PC-3 (cell line): Measurements from ENCODE around the gene ANKRD52. TPM values are rescaled to one million over a fixed set of nuclear protein-coding genes. Genes with fewer than 3 reads are reported as not detected.

Source experiments
- ATAC-seq: fragments of 200-7000 bp; cut with Tn5 transposase; 2 replicates; pipeline ENCODE4 v1.9.1; 2020; ENCODE audit warnings: mild to moderate bottlenecking, moderate library complexity
- BruUV-seq: library from RNA; stranded (reverse); fragments of 400-500 nt; replicated peaks from 2 replicates; lab custom pipeline; 2021; lab: Mats Ljungman, UMichigan
- CTCF ChIA-PET: fragments of 300-600 bp; sonication (Branson Sonifier 250); formaldehyde crosslinking; loops from one replicate; lab custom pipeline; 2022; ENCODE audit warnings: antibody characterized with exemption; lab: Charles Lee
- POLR2A ChIA-PET: fragments of 300-600 bp; sonication (Branson Sonifier 250); formaldehyde crosslinking; loops from one replicate; lab custom pipeline; 2022; ENCODE audit warnings: antibody characterized with exemption; ENCODE audit not compliant: unreplicated experiment; lab: Charles Lee
- DNase-seq: peaks from one replicate; pipeline ENCODE4 v3.0.0-alpha.2; 2015
- H2AFZ ChIP-seq: fragments of 300-600 bp; sonication (generic); 2 replicates; pipeline ENCODE4 v1.6.0; 2016; ENCODE audit warnings: antibody characterized with exemption, low read length
- H3F3A ChIP-seq: fragments of 300-600 bp; sonication (generic); one replicate; pipeline ENCODE4 v1.6.0; 2017; ENCODE audit warnings: antibody characterized with exemption, low read length, control low read depth, mild to moderate bottlenecking; ENCODE audit not compliant: unreplicated experiment
- H3K27ac ChIP-seq: fragments of 300-600 bp; sonication (generic); 2 replicates; pipeline ENCODE4 v1.5.1; 2016; ENCODE audit warnings: mild to moderate bottlenecking, low read length
- H3K27me3 ChIP-seq: fragments of 300-600 bp; sonication (generic); 2 replicates; pipeline ENCODE4 v1.6.1; 2016; ENCODE audit warnings: low read length, mixed read lengths
- H3K36me3 ChIP-seq: fragments of 300-600 bp; sonication (generic); 2 replicates; pipeline ENCODE4 v1.6.1; 2016; ENCODE audit warnings: low read depth, mixed run types, low read length, mixed read lengths
- H3K4me1 ChIP-seq: fragments of 300-600 bp; sonication (generic); 2 replicates; pipeline ENCODE4 v1.5.1; 2016; ENCODE audit warnings: low read length; ENCODE audit not compliant: insufficient read depth
- H3K4me2 ChIP-seq: fragments of 300-600 bp; sonication (generic); 2 replicates; pipeline ENCODE4 v1.6.0; 2016; ENCODE audit warnings: low read length
- H3K4me3 ChIP-seq: fragments of 300-600 bp; sonication (generic); 2 replicates; pipeline ENCODE4 v1.5.1; 2016; ENCODE audit warnings: mild to moderate bottlenecking, low read length, mixed read lengths
- H3K79me2 ChIP-seq: fragments of 300-600 bp; sonication (generic); 2 replicates; pipeline ENCODE4 v1.6.1; 2017; ENCODE audit warnings: low read length, mixed read lengths
- H3K9ac ChIP-seq: fragments of 300-600 bp; sonication (generic); 2 replicates; pipeline ENCODE4 v1.6.0; 2016; ENCODE audit warnings: mild to moderate bottlenecking, low read length
- H3K9me2 ChIP-seq: fragments of 300-600 bp; sonication (generic); replicated peaks from 2 replicates; pipeline ENCODE4 v1.6.1; 2016; ENCODE audit warnings: mixed run types, low read length, mixed read lengths
- H3K9me3 ChIP-seq: fragments of 300-600 bp; sonication (generic); 2 replicates; pipeline ENCODE4 v1.6.1; 2016; ENCODE audit warnings: low read length, mixed read lengths
- H4K20me1 ChIP-seq: fragments of 300-600 bp; sonication (generic); 2 replicates; pipeline ENCODE4 v1.6.1; 2016; ENCODE audit warnings: low read length, mixed read lengths
- EZH2 ChIP-seq: fragments of 300-600 bp; sonication (generic); IDR thresholded peaks from one replicate; pipeline ENCODE4 v1.6.1; 2017; ENCODE audit warnings: antibody characterized with exemption, mild to moderate bottlenecking, low read length; ENCODE audit not compliant: unreplicated experiment
- EZH2phosphoT487 ChIP-seq: fragments of 300-600 bp; sonication (generic); IDR thresholded peaks from 2 replicates; pipeline ENCODE4 v1.6.1; 2018; ENCODE audit warnings: mild to moderate bottlenecking, antibody characterized with exemption, low read length, borderline replicate concordance
- intact Hi-C: fragments of 100-400 bp; cut with micrococcal nuclease; formaldehyde crosslinking; loops from 2 replicates; pipeline ENCODE4 v1.9.0; 2023
- total RNA-seq: library from RNA; depleted of rRNA; stranded (reverse); fragments of >200 nt; gene quantifications from 2 replicates; pipeline ENCODE4 v1.2.3, GENCODE V29; 2014
- TF ChIP-seq, protein P1 (sequence below): fragments of 300-600 bp; sonication (generic); conservative IDR thresholded peaks from 2 replicates; pipeline ENCODE4 v1.5.1; 2017; ENCODE audit warnings: antibody characterized with exemption, low read depth, mild to moderate bottlenecking, low read length

ANKRD52 gene
- total RNA-seq, 1 experiment from 2014 or later = 19.1 TPM

GRCh38 chr12:56221757-56222530 lies 36.2 kb downstream of the ANKRD52 start, which contains the start of gene RNF41:
RNF41 (minus strand) TSS chr12:56221922; CDS start chr12:56214047, 7,875 bp downstream.
- ChIA-PET CTCF (interaction anchor here (0.5 to 1.6 kb wide), 8 partner anchors 15 to 1897 kb away, joined by 3 to 9 read pairs (median 5); partner anchors contain the start of genes COPZ1 and SMARCC2), POLR2A (interaction anchor here (0.5 to 1.3 kb wide), 4 partner anchors 94 to 227 kb away, joined by 3 to 17 read pairs (median 7); partner anchors contain the start of genes ESYT1, PA2G4 and TIMELESS)
- no peaks in the 10 kb centered on the region for H3K9me3 ChIP-seq
- H3K9ac ChIP-seq = peak within 1 kb of the TSS; percentile 82
- no peaks in the 10 kb centered on the region for H3F3A ChIP-seq
- peak within 1 kb of the TSS; percentile 90 for H3K4me3 ChIP-seq
- intact Hi-C loops = loop anchor here (5.0 kb wide), 1 partner anchor 45 kb away; the partner anchor contains the start of gene COQ10A
- peak within 1 kb of the TSS; percentile 81 for H3K27ac ChIP-seq
- H3K79me2 ChIP-seq = peaks cover 35% of the 10 kb centered on the region
- DNase-seq = peak; percentile 96
- no peaks in the 10 kb centered on the region for H3K9me2 ChIP-seq
- H3K36me3 ChIP-seq = no peaks in the 10 kb centered on the region
- H3K4me1 ChIP-seq = peaks cover 22% of the 10 kb centered on the region
- TSS peak; percentile 41 for BruUV-seq
- peak within 1 kb of the TSS; percentile 94 for H3K4me2 ChIP-seq
- peak within 1 kb of the TSS; percentile 89 for H2AFZ ChIP-seq
- peak; percentile 71 for ATAC-seq
- H4K20me1 ChIP-seq = no peaks in the 10 kb centered on the region
- H3K27me3 ChIP-seq = no peaks in the 10 kb centered on the region
- TF ChIP-seq EZH2 = no peak
- no peak for TF ChIP-seq EZH2phosphoT487
- TF ChIP-seq, protein P1, sequence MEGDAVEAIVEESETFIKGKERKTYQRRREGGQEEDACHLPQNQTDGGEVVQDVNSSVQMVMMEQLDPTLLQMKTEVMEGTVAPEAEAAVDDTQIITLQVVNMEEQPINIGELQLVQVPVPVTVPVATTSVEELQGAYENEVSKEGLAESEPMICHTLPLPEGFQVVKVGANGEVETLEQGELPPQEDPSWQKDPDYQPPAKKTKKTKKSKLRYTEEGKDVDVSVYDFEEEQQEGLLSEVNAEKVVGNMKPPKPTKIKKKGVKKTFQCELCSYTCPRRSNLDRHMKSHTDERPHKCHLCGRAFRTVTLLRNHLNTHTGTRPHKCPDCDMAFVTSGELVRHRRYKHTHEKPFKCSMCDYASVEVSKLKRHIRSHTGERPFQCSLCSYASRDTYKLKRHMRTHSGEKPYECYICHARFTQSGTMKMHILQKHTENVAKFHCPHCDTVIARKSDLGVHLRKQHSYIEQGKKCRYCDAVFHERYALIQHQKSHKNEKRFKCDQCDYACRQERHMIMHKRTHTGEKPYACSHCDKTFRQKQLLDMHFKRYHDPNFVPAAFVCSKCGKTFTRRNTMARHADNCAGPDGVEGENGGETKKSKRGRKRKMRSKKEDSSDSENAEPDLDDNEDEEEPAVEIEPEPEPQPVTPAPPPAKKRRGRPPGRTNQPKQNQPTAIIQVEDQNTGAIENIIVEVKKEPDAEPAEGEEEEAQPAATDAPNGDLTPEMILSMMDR = no peak

DNA sequence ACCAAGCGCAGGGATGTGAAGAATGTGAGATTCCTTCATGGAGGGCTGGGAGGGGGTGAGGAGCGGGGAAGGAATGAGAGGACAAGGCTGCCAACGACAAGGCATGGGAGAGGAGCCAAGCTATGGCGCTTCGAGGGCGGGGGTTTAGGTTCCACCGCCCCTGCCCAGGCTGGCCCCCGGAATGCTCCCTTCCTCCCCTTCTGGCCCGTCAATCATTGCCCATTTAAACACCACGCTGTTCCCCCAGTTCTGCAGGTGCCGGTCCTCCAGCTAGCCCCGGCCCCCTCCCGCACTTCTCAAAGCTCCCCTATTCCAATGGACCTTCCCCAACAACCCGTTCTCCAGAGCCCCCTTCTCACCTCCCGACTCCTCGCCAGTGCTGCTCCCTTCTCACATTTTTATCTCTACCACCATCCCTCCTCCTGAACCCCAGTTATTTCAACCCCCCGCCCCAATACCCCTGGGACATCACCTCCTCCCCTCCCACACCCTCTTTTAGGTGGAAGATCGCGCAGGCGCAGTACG lies 36.9 kb downstream of the ANKRD52 start:
- ChIA-PET POLR2A (interaction anchor here (0.7 to 1.3 kb wide), 2 partner anchors 93 to 228 kb away, joined by 3 to 17 read pairs; partner anchors contain the start of genes ESYT1 and TIMELESS), CTCF (interaction anchor here (0.6 to 1.6 kb wide), 7 partner anchors 14 to 492 kb away, joined by 3 to 9 read pairs (median 5); partner anchors contain the start of genes IL23A and SMARCC2)
- H3K4me2 ChIP-seq = peak overlapping the region; percentile 94
- no peaks in the 10 kb centered on the region for H3F3A ChIP-seq
- BruUV-seq = TSS peak; percentile 85
- H3K36me3 ChIP-seq = no peaks in the 10 kb centered on the region
- no peaks in the 10 kb centered on the region for H4K20me1 ChIP-seq
- TF ChIP-seq EZH2 (no peak), EZH2phosphoT487 (no peak)
- TF ChIP-seq, protein P1 = no peak
- peaks cover 35% of the 10 kb centered on the region for H3K79me2 ChIP-seq
- H2AFZ ChIP-seq = peak overlapping the region; percentile 89
- ATAC-seq (peak; percentile 16), DNase-seq (peak; percentile 52)
- H3K27ac ChIP-seq = peak overlapping the region; percentile 81
- intact Hi-C loops = loop anchor here (5.0 kb wide), 1 partner anchor 46 kb away; the partner anchor contains the start of gene COQ10A
- no peaks in the 10 kb centered on the region for H3K9me3 ChIP-seq
- H3K4me1 ChIP-seq = peaks cover 22% of the 10 kb centered on the region
- H3K9me2 ChIP-seq = no peaks in the 10 kb centered on the region
- H3K4me3 ChIP-seq = peak overlapping the region; percentile 90
- H3K9ac ChIP-seq = peak overlapping the region; percentile 82
- H3K27me3 ChIP-seq = no peaks in the 10 kb centered on the region
